GM18951 (cell line): ENCODE data around the gene SPTBN2.
A peak's percentile ranks its signal among the peaks of the same experiment; 100 is the strongest.
"Not testable (repeated sequence)": the region's sequence is repeated elsewhere in the genome, so short reads cannot be mapped to it uniquely, and the experiment has no call there.

Experiments
- POLR2A ChIP-seq: IDR thresholded peaks from 4 replicates; pipeline ENCODE4 v1.6.1; 2011; ENCODE audit warnings: mild to moderate bottlenecking; ENCODE audit not compliant: insufficient read length, insufficient read depth; ENCODE audit errors: extremely low read depth
- in situ Hi-C: fragments of 300-500 bp; cut with MboI; formaldehyde crosslinking; loops from one replicate; pipeline ENCODE4 v1.12.0; 2022; ENCODE audit warnings: low sequenced_read_pairs, mixed read lengths, inconsistent platforms; ENCODE audit not compliant: unreplicated experiment

The SPTBN2 gene

DNA sequence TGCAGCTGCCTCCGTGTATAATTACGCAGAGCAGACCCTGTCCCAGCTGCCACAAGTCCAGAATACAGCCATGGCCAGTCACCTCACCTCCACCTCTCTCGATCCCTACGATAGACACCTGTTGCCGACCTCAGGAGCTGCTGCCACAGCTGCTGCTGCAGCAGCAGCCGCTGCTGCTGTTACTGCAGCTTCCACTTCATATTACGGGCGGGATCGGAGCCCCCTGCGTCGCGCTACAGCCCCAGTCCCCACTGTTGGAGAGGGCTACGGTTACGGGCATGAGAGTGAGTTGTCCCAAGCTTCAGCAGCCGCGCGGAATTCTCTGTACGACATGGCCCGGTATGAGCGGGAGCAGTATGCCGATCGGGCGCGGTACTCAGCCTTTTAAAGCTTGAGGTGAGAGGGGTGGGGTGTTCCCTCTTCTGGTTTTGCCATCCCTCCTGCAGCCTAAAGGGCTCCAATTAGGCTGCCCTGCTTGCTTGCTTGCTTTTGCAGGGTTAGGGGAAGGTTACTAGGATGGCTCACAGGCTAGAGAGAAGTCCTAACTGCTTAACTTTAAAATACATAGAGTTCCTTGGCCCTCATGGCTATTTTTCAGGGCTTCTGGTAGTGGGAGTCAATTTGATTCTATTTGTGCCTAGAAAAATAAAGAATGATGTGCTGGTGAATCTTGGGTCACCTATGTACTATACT, 85.1 kb downstream of the SPTBN2 start:
- in situ Hi-C loops: no loop called here
- TF ChIP-seq POLR2A: no peak

DNA sequence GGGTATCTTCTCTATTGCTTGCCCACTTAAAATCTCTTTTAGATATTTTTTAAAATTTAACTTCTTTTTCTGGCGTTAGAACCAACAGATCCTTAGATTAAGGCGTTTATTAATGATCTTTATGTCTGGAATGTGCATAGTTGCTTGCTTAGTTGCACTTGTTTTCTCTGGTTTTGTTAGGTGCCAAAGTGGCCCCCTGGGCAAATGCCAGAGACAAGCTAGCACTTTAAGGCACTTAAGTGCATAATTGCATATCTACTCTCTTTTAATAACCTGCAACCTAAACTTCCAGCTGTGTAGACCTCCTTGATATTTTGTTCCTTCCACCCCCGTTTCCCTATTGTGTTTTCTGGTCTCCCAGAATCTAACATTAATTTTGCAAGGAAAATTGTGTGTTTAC, 87.2 kb downstream of the SPTBN2 start:
- in situ Hi-C loops: no loop called here
- TF ChIP-seq POLR2A: no peak

- in situ Hi-C loops: not testable (repeated sequence)
These were observed 89.1 kb downstream of the SPTBN2 start for GRCh38 chr11:66639814-66640340.

DNA sequence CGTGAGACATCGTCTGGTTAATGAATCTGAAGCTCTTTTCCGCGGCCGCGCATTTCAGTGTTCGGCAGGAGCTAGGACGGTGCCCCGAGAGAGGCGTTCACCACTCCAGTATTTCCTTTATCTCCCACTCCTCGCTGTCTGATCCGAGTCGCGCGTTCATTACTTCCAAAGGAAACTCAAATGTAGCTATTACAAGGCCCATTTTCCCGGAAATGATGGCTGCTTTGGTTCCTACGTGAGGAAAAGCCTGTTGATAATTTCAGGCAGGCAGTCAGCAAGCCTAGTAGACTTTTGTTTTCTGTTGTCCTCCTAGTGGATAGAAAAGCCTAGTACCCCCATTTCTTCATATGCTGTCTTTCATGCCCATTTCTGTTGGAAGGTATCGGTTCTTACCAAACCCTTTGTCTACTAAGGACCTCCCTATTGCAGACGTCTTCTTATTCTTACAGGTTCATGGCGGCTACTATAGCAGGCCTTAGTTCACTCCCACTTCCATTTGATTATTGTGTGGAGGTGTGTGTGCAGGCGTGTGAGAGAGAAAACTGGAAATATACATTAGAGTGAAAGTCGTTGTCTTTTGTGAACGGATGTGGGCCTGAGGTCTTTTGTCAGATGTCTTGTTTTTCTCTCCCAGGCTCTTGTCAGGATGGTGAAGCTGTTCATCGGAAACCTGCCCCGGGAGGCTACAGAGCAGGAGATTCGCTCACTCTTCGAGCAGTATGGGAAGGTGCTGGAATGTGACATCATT, 89.8 kb downstream of the SPTBN2 start:
- in situ Hi-C loops: no loop called here
- no peak for TF ChIP-seq POLR2A

DNA sequence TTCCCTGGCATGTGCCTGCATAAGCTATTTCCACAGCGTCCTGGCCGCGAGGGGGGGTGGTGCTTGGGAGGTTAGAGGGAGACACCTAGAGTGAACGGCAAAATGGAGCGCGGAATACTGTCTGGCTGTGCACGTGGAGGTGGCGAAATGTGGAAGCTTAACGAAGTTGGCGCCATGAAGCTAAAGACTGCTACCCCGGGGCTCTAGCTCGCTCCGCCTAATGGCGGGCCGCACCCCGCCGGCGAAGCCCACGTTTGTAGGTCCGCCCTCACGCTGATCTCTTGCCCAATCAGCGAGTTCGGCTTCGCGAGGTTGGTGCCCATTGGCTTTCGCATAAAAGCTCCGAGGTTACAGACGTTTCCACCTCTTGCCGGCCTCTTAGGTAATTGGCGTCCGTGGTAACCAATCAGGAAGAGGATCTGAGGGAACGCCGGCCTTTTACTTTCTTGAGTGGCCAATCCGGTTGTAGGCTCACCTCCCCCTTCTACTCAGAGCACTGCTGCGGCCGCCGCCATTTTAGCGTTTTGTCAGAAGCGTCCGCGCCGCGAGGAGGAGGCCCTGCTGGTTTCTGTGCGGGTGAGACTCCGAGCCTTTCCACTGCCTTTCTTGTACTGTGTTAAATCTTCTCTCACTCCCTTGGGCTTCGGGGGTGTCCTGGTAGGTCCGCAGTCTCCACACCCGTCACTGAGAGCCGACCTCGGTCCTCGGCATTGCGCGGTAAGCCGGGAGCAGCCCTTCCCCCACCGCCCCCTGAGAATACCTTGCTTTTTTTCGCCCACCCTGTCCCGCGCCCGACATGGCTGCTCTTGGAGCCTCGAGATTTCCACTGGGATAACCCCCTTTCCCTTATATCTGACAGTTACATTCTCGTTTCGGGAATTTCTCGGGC, 90.6 kb downstream of the SPTBN2 start, which contains the start of gene RBM4:
TSS of gene RBM4 (plus strand) at position 527 of the 889 bp plus-strand sequence. CDS start 1,009 bp downstream, outside the sequence.
- TF ChIP-seq POLR2A: peak; percentile 88
- in situ Hi-C loops: no loop called here

DNA sequence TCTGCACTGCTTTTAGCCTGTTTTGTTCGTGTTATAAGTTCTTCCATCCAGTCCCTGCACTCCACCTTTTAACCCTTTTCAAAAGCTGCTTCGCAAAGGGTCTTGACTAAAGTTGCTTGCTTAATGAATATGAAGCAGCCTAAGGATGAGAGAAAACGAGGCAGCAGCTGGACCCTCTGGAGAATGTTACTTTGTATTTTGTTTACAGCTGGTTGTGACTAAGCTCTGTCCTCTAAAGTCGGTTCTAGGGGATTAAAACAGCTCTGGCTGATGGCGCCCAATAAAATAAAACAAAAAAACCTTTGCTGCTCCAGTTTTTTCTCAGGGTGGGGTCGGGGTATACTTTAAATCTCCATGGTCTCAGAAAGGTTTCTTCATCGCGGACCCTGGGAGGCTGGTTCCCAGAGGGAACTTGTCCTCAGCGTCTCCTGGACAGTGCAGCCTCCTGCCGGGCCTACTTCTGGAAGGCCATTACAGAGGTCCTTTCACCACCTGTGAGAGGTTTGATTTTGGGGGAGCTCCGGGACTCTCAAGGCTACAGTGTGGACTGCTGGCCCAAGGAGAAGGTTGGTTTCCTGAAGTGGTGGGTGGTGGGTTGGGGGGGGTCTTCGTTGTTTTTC, 91.3 kb downstream of the SPTBN2 start:
- TF ChIP-seq POLR2A: no peak
- in situ Hi-C loops: no loop called here

DNA sequence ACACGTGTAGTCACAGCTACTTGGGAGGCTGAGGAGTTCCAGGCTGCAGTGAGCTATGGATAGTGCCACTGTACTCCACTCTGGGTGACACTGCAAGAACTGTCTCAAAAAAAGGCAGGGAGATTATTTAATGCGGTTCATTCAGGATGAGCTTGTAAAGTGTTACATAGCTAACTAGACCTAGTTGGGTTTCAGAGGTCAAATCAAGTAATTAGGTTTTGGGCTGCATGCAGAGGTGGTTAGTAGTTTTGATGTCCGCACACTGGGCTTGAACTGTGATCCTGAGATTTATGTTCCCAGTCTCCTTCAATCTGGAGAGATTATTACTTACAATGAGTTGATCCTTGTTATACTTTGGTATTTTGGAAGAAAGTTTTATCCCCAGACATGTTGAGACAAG, 92.6 kb downstream of the SPTBN2 start:
- in situ Hi-C loops: no loop called here
- TF ChIP-seq POLR2A: no peak
